Measurements from ENCODE around the gene FRMD5.
A peak's percentile ranks its signal among the peaks of the same experiment; 100 is the strongest.

The FRMD5 gene

GRCh38 chr15:43923553-43923952 lies 271.5 kb downstream of the FRMD5 start:
- DNase-seq (ENCODE audit: low spot score): no peak

GRCh38 chr15:43922021-43922420 lies 273.1 kb downstream of the FRMD5 start:
- no peak for DNase-seq (ENCODE audit: low spot score)

GRCh38 chr15:43920815-43921214 lies 274.3 kb downstream of the FRMD5 start:
- DNase-seq (ENCODE audit: low spot score): no peak

GRCh38 chr15:43920254-43920600 lies 274.8 kb downstream of the FRMD5 start:
- no peak for DNase-seq (ENCODE audit: low spot score)

- DNase-seq (ENCODE audit: low spot score): no peak
Observed at GRCh38 chr15:43919540-43920253, 275.4 kb downstream of the FRMD5 start.

GRCh38 chr15:43918717-43919116 lies 276.4 kb downstream of the FRMD5 start:
- DNase-seq (ENCODE audit: low spot score): no peak

GRCh38 chr15:43916326-43916660 lies 278.8 kb downstream of the FRMD5 start:
- DNase-seq (ENCODE audit: low spot score): no peak

- no peak for DNase-seq (ENCODE audit: low spot score)
Observed at GRCh38 chr15:43915631-43916325, 279.3 kb downstream of the FRMD5 start.

- no peak for DNase-seq (ENCODE audit: low spot score)
Observed at GRCh38 chr15:43913941-43914340, 281.1 kb downstream of the FRMD5 start.

- DNase-seq (ENCODE audit: low spot score): no peak
Observed at GRCh38 chr15:43913026-43913780, 281.9 kb downstream of the FRMD5 start.

GRCh38 chr15:43912208-43912607 lies 282.9 kb downstream of the FRMD5 start:
- DNase-seq (ENCODE audit: low spot score): no peak

GRCh38 chr15:43911235-43911781 lies 283.8 kb downstream of the FRMD5 start:
- no peak for DNase-seq (ENCODE audit: low spot score)

GRCh38 chr15:43908516-43909050 lies 286.5 kb downstream of the FRMD5 start:
- no peak for DNase-seq (ENCODE audit: low spot score)

- DNase-seq (ENCODE audit: low spot score): no peak
Observed at GRCh38 chr15:43905755-43906154, 289.3 kb downstream of the FRMD5 start.

GRCh38 chr15:43903864-43904290 lies 291.2 kb downstream of the FRMD5 start:
- peak; percentile 90 for DNase-seq (ENCODE audit: low spot score)

GRCh38 chr15:43901495-43901894 lies 293.6 kb downstream of the FRMD5 start:
- no peak for DNase-seq (ENCODE audit: low spot score)

GRCh38 chr15:43900996-43901395 lies 294.1 kb downstream of the FRMD5 start:
- no peak for DNase-seq (ENCODE audit: low spot score)

- no peak for DNase-seq (ENCODE audit: low spot score)
Observed at GRCh38 chr15:43899928-43900327, 295.1 kb downstream of the FRMD5 start.

GRCh38 chr15:43898891-43899290 lies 296.2 kb downstream of the FRMD5 start:
- no peak for DNase-seq (ENCODE audit: low spot score)

- peak; percentile 24 for DNase-seq (ENCODE audit: low spot score)
Observed at GRCh38 chr15:43896543-43896942, 298.5 kb downstream of the FRMD5 start.

GRCh38 chr15:43895586-43895985 lies 299.5 kb downstream of the FRMD5 start:
- DNase-seq (ENCODE audit: low spot score): no peak

GRCh38 chr15:43893956-43894355 lies 301.1 kb downstream of the FRMD5 start:
- no peak for DNase-seq (ENCODE audit: low spot score)

- DNase-seq (ENCODE audit: low spot score): no peak
Observed at GRCh38 chr15:43889042-43889441, 306.0 kb downstream of the FRMD5 start.

Measured in NAMALWA (cell line).